NCI-H82 treated with DMSO at 0.1 percent for 48 hours (cell line): ENCODE data around the gene HMCN2.

Experiments used
- DNase-seq: peaks from one replicate; lab custom pipeline; 2025; ENCODE audit not compliant: unreplicated experiment; lab: John Stamatoyannopoulos, UW

Gene HMCN2

GRCh38 chr9:130305381-130305780 is 39.8 kb downstream of the HMCN2 start:
- no peak for DNase-seq

- DNase-seq, result no peak
Observed at GRCh38 chr9:130306823-130307666, 41.5 kb downstream of the HMCN2 start.

GRCh38 chr9:130307667-130307943 is 42.0 kb downstream of the HMCN2 start:
- DNase-seq, result no peak

- DNase-seq, result peak; percentile 67
Observed at GRCh38 chr9:130308081-130308571, 42.6 kb downstream of the HMCN2 start.

GRCh38 chr9:130309689-130310455 is 44.3 kb downstream of the HMCN2 start:
- no peak for DNase-seq

- no peak for DNase-seq
Observed at GRCh38 chr9:130310456-130310855, 44.9 kb downstream of the HMCN2 start.

GRCh38 chr9:130311003-130311402 is 45.4 kb downstream of the HMCN2 start:
- no peak for DNase-seq

GRCh38 chr9:130311408-130312140 is 46.0 kb downstream of the HMCN2 start:
- no peak for DNase-seq

GRCh38 chr9:130313103-130313858 is 47.7 kb downstream of the HMCN2 start:
- DNase-seq, result no peak

GRCh38 chr9:130315446-130316226 is 50.1 kb downstream of the HMCN2 start:
- DNase-seq, result no peak

GRCh38 chr9:130316430-130316829 is 50.9 kb downstream of the HMCN2 start:
- no peak for DNase-seq

- no peak for DNase-seq
Observed at GRCh38 chr9:130319300-130319699, 53.7 kb downstream of the HMCN2 start.

GRCh38 chr9:130319944-130320712 is 54.6 kb downstream of the HMCN2 start:
- no peak for DNase-seq

- DNase-seq, result no peak
Observed at GRCh38 chr9:130320723-130321481, 55.3 kb downstream of the HMCN2 start.

GRCh38 chr9:130321539-130321938 is 56.0 kb downstream of the HMCN2 start:
- no peak for DNase-seq

GRCh38 chr9:130323051-130323745 is 57.6 kb downstream of the HMCN2 start:
- peak; percentile 56 for DNase-seq

- DNase-seq, result no peak
Observed at GRCh38 chr9:130325921-130326320, 60.4 kb downstream of the HMCN2 start.
